ENCODE measurements around the gene EIF4B.

The EIF4B gene

GRCh38 chr12:53060721-53061276 lies 54.5 kb downstream of the EIF4B start:
- Mint-ChIP-seq H3K27me3 (peaks cover 0 to 11% of the 10 kb centered on the region in 2 donors), H3K4me1 (ENCODE audit: low read depth in 2 of 2) (peaks cover 3 to 5% of the 10 kb centered on the region in 2 donors), H3K27ac (no peak overlapping the region), H3K9me3 (no peaks in the 10 kb centered on the region), H3K4me3 (no peak overlapping the region), H3K36me3 (ENCODE audit: insufficient read depth) (peaks cover 13% of the 10 kb centered on the region)
- no peak for ATAC-seq (replicated peaks)
- no peak for DNase-seq

- peaks cover 9 to 12% of the 10 kb centered on the region in 2 donors for H3K4me1 Mint-ChIP-seq (ENCODE audit: low read depth in 2 of 2)
- H3K27ac Mint-ChIP-seq = no peak overlapping the region
- no peaks in the 10 kb centered on the region for H3K9me3 Mint-ChIP-seq
- no peak for ATAC-seq (replicated peaks)
- DNase-seq = no peak
- H3K4me3 Mint-ChIP-seq = no peak overlapping the region
- peaks cover 0 to 11% of the 10 kb centered on the region in 2 donors for H3K27me3 Mint-ChIP-seq
- peaks cover 21% of the 10 kb centered on the region for H3K36me3 Mint-ChIP-seq (ENCODE audit: insufficient read depth)
Observed at GRCh38 chr12:53061404-53062010, 55.3 kb downstream of the EIF4B start.

GRCh38 chr12:53062011-53062961 lies 56.0 kb downstream of the EIF4B start:
- H3K4me1 Mint-ChIP-seq (ENCODE audit: low read depth in 2 of 2) = peaks cover 9 to 13% of the 10 kb centered on the region in 2 donors
- ATAC-seq (replicated peaks) = no peak
- H3K27ac Mint-ChIP-seq = peak overlapping the region in 1 of 2 donors; percentile 41
- no peak for DNase-seq
- no peak overlapping the region for H3K4me3 Mint-ChIP-seq
- no peaks in the 10 kb centered on the region for H3K9me3 Mint-ChIP-seq
- peaks cover 26% of the 10 kb centered on the region for H3K36me3 Mint-ChIP-seq (ENCODE audit: insufficient read depth)
- H3K27me3 Mint-ChIP-seq = peaks cover 0 to 11% of the 10 kb centered on the region in 2 donors

DNA sequence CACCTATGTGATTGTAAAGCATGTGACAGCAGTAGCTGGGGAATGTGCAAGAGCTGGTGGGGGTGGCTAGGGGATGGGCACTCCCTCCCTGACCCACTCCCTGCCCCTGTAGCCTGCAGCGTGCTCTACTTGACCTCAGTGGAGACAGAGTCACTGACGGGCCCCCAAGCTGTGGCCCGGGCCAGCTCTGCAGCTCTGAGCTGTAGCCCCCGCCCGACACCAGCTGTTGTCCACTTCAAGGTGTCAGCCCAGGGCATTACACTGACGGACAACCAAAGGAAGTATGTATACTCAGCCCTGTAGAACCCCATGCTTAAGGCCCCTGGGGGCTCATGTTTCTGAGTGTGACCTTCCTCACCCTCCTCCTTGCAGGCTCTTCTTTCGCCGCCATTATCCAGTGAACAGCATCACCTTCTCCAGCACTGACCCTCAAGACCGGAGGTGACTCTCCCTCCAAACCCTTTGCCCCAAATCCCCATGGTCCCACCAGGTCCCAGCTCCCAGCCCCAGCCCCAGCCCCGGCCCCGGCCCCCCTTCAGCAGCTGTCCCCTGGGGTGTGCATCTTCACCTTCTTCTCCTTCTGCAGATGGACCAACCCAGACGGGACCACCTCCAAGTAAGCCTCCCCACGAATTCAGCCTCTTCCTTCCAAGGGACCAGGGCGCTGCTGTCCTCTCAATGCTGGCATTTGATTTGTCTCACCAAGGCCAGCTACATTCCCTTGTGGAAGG lies 56.9 kb downstream of the EIF4B start:
- no peak overlapping the region for H3K4me3 Mint-ChIP-seq
- H3K27ac Mint-ChIP-seq = peak overlapping the region in 1 of 2 donors; percentile 41
- ATAC-seq (replicated peaks) = no peak
- peaks cover 27% of the 10 kb centered on the region for H3K36me3 Mint-ChIP-seq (ENCODE audit: insufficient read depth)
- H3K27me3 Mint-ChIP-seq = peaks cover 0 to 5% of the 10 kb centered on the region in 2 donors
- DNase-seq = no peak
- peaks cover 9 to 14% of the 10 kb centered on the region in 2 donors for H3K4me1 Mint-ChIP-seq (ENCODE audit: low read depth in 2 of 2)
- H3K9me3 Mint-ChIP-seq = no peaks in the 10 kb centered on the region

DNA sequence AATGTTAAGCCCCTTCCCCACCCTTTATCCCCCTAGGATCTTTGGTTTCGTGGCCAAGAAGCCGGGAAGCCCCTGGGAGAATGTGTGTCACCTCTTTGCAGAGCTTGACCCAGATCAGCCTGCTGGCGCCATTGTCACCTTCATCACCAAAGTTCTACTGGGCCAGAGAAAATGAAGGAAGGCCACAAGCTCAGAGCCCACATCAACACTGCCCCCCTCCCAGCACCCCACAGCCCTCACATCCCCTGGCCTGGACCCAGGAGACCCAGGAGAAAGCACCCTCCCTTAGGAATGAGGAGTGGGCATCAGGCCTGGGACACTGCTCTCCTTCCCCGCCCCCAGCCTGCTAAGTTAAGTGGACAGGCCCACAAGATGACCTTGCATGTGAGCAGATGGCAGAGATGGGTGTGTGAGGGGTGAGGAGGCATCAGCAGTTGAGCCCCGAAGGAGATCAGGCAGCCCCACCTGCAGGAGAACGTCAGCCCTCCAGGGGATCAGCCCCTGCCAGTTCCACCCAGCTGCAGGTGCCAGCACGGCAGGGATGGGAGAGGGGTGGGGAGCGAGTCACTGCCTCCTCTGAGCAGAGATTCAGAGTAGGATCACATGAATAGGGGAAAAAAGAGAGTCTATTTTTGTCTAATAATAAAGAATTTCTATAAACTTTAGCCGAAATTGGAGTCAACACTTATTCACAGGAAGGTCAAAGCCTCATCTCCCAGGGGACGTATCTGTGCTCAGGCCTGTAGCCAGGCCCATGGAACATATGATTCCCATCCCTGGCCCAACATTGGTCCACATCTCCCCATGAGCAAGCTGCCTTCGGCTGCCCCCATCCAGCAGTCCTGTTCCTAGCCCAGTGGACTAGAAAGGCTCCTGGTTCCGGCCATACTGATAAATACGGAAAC lies 57.7 kb downstream of the EIF4B start:
- Mint-ChIP-seq H3K36me3 (ENCODE audit: insufficient read depth) (peaks cover 28% of the 10 kb centered on the region), H3K27me3 (no peaks in the 10 kb centered on the region), H3K9me3 (no peaks in the 10 kb centered on the region), H3K27ac (no peak overlapping the region), H3K4me3 (no peak overlapping the region), H3K4me1 (ENCODE audit: low read depth in 2 of 2) (peaks cover 10 to 17% of the 10 kb centered on the region in 2 donors)
- DNase-seq (no peak), ATAC-seq (replicated peaks) (no peak)

DNA sequence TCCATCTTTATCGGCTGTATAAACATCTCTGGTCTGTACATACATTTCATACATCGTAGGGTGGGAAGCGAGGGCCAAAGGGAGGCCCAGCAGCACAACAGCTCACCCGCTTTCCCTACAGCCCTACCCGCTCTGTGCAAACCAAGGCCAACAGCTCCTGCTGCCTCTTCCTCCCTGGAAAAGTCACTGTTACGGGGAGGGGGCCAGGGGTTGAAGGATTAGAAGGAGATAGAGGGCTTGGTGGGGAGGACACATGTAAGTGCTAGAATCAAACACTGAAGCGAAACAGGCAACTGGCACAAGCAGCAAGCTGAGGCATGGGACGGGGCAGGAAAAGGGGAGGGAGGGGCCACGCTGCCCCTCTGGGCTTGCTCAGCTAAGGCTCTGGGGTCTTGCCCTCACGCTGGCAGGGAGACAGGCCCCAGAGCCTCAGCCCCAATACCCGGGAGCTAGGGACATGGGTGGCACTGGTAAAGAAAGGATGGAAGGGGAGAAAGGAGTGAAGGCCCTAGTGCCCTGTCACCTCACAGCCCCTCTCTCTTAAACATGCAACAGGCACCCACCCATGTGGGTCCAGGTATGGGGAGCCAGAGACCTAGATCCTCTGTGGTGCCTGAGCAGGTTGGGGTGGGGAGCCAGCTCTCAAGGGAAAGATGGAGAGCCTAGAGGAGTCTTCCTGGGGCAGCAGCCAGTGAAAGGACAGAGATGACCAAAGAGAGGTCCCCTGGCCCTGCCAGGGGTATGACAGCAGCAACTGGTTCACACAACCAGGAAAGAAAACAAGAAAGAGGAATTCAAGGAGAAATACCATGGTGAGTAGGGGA lies 58.6 kb downstream of the EIF4B start:
- H3K4me1 Mint-ChIP-seq (ENCODE audit: low read depth in 2 of 2) = peaks cover 10 to 21% of the 10 kb centered on the region in 2 donors
- H3K36me3 Mint-ChIP-seq (ENCODE audit: insufficient read depth) = peaks cover 32% of the 10 kb centered on the region
- DNase-seq = no peak
- no peak overlapping the region for H3K4me3 Mint-ChIP-seq
- ATAC-seq (replicated peaks) = no peak
- H3K9me3 Mint-ChIP-seq = no peaks in the 10 kb centered on the region
- H3K27ac Mint-ChIP-seq = peak overlapping the region in 1 of 2 donors; percentile 77
- no peaks in the 10 kb centered on the region for H3K27me3 Mint-ChIP-seq

DNA sequence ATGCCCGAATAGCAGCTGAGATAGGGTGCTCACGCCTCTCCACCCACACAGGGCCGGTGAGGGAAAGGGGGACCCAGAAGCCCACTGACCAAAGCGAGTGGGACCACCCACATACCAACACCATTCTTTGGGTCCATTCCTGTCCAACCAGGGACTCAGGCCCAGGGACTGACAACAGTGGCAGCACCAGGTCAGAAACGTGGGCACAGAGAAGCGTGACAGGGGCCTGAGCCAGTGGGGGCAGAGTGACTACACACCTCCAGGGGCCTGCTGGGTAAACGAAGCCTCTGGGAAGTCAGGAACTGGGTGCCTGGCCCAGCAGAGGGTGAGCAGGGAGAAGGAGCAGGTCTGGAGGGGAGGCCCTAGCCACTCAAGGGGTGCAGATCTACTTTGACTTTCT lies 59.2 kb downstream of the EIF4B start:
- Mint-ChIP-seq H3K27ac (peak overlapping the region in 1 of 2 donors; percentile 77), H3K4me3 (no peak overlapping the region), H3K4me1 (ENCODE audit: low read depth in 2 of 2) (peaks cover 10 to 23% of the 10 kb centered on the region in 2 donors), H3K9me3 (no peaks in the 10 kb centered on the region), H3K27me3 (no peaks in the 10 kb centered on the region), H3K36me3 (ENCODE audit: insufficient read depth) (peaks cover 32% of the 10 kb centered on the region)
- no peak for ATAC-seq (replicated peaks)
- DNase-seq = no peak

DNA sequence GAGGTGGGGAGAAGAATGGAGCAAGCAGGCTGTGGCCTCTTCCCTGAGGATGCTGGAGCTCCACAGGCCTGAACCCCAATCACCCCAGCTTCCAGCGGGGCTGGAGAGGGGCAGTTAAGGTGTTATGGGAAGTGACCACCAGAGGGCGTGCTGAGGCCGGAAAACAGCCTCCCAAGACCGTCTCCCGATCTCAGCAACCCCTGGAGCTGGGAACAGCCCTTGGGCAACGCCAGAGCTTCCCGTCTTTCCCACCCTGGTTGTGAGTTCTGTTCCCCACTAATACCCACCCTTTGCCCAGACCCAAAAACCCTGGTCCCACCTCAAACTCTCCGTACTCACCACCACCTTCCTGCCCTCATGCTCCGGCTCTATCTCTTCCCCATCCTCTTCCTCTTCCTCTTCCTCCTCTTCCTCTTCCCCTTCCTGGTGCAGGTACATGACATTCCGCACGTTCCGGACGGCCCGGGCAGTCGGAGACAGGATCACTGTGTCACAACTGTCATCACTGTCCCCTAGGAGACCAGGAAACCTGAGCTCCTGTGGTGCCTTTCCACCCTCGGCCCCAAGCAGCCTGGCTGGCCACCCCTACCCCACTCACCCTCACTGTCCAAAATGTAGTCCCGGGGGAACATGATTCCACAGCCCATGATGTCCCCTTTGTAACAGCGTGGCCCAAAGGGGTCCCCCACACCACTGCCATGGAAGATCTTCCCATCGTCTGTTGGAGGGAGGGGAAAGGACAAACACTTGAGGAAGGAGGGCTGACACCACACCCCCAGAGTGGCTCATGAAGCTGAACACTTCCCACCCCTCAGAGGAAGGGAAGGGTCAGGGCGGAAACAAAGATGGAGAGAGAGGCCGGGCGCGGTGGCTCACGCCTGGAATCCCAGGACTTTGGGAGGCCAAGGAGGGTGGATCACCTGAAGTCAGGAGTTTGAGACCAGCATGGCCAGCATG lies 60.0 kb downstream of the EIF4B start:
- Mint-ChIP-seq H3K9me3 (no peaks in the 10 kb centered on the region), H3K4me1 (ENCODE audit: low read depth in 2 of 2) (peaks cover 13 to 26% of the 10 kb centered on the region in 2 donors), H3K4me3 (no peak overlapping the region), H3K36me3 (ENCODE audit: insufficient read depth) (peaks cover 37% of the 10 kb centered on the region), H3K27ac (peak overlapping the region in 1 of 2 donors; percentile 35), H3K27me3 (no peaks in the 10 kb centered on the region)
- ATAC-seq (replicated peaks) (peak; percentile 84), DNase-seq (peak; percentile 63 to 64 (median 64))

DNA sequence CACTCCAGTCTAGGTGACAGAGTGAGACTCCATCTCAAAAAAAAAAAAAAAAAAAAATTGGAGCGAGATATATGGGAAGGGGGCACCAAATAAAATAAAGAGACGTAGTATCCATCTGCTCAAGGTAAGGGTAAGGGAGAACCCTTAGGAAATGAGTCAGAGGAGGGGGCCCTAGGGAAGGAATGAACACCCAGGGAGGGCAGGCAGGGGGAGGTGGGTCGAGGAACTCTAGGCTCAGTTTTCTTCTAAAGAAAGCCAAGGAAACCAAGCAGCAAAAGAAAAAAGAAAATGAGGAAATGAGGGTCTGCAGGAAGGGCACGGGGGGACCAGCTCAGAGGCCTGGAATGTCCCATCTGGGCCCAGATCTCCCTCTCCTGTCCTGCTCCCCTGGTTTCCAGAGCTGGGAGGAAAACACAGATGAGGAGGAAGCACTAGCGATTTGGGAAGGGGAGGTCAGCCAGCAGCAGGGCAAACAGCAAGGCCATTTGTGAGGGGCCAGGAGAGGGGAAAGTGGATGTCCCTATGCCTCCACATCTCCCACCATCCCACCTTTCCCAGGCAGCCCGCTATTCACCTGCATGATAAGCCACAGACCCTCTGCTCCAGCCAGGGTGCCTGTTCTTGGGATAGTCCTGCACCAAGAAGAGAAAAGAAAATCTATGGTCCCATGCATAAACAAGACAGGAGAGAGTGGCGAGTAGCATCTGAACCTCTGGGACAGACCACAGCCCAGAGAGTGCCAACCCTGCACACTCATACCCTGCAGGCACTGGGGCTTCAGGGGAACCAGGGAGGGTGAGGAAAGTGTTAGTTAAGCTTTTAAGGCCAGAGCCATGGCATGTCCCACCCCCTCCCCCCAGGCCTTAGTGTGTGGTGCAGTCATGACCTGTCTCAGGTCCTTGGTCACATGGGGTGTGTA lies 61.1 kb downstream of the EIF4B start:
- ATAC-seq (replicated peaks) = no peak
- no peak for DNase-seq
- Mint-ChIP-seq H3K36me3 (ENCODE audit: insufficient read depth) (peaks cover 45% of the 10 kb centered on the region), H3K4me3 (no peak overlapping the region), H3K27ac (peak overlapping the region in 1 of 2 donors; percentile 35), H3K4me1 (ENCODE audit: low read depth in 2 of 2) (peaks cover 18 to 29% of the 10 kb centered on the region in 2 donors), H3K9me3 (no peaks in the 10 kb centered on the region), H3K27me3 (no peaks in the 10 kb centered on the region)

DNA sequence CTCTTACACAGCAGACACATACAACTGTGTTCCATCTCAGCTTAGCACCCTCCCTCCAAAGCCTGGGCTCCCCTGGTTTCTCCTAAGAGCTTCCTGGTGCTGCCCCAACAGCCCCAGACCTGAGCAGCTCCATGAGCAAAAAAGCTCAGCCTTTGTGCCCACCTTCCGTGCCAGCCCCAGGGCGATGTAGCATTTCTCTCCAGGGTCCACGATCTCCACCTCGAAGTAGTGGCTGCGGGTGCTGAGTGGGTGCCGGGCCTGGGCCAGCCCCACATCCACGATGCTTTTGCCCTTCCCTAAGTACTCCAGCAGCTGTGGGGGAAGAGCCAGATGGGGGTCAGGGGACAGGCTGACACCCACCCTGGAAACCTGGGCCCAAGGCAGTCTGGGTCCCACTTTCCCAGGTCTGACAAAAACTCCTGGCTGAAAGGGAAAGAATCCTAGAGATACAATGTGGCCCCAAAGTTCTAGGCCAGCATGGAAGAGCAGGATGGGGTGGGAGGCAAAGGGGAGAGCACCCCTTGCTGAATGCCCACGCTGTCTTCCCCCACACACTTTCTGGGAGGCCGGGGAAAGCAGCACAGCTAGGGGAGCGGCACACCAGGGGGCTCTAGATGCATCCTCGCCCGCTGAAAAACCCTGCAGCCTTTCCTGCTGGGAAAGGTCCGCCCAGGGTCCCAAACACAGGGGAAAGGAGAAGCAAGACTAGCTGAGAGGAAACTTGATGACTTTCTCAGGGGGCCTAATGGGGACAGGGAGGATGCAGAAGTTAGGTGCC lies 61.9 kb downstream of the EIF4B start:
- peaks cover 18 to 31% of the 10 kb centered on the region in 2 donors for H3K4me1 Mint-ChIP-seq (ENCODE audit: low read depth in 2 of 2)
- no peak overlapping the region for H3K4me3 Mint-ChIP-seq
- no peaks in the 10 kb centered on the region for H3K27me3 Mint-ChIP-seq
- ATAC-seq (replicated peaks) (no peak), DNase-seq (no peak)
- H3K27ac Mint-ChIP-seq = peak overlapping the region; percentile 41 to 70
- H3K36me3 Mint-ChIP-seq (ENCODE audit: insufficient read depth) = peaks cover 49% of the 10 kb centered on the region
- no peaks in the 10 kb centered on the region for H3K9me3 Mint-ChIP-seq
